ENCODE data around the gene AKT1S1. TPM values are rescaled to one million over a fixed set of nuclear protein-coding genes. Genes with fewer than 3 reads are reported as not detected.

Gene AKT1S1
- total RNA-seq (2022; extraction: Qiagen RNA extraction): 69.0 to 114 TPM (median 102 TPM) in 5 replicates

DNA sequence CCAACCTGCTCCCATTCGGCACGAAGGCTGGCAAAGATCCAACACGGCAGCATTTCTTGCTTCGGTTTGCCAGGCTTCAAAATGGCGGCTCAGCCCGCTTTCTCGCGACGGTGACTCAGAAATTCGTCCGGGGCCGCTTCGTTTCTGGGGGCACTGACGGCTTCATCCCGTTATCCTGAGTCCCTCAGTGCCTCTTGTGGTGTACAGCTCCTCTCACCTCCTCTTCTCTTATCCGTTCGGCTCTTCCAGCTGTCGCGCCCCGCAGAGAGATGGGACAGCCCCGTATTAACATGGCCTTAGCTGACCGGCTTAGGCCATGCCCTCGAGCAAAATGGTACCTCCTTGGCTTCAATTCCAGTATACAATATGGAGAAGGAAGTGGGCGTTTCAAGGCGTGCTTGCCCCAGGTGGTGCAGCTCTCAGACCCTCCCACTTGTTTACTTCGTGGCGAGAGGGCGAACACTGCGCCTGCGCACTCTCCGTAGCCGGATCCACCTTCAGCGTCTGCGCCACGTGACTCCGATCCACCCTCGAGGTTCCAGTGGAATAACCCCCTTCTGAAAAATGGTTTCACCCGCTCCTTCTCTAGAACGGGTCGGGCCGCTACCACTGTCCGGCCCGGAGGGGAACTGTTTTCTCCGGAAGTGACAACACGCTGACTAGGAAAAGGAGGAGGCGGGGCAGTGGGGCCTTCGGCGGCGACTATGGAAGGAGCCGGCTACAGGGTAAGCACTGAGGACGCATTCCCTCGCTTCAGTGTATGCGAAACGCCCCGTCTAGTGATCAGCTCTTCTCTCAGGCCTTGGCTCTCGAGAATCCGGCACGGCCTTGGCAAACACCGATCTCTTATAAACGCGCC, at the start of gene AKT1S1, which contains the start of gene TBC1D17:
AKT1S1 (minus strand) TSS at position 336 of the 859 bp plus-strand sequence. CDS start 4,060 bp downstream, outside the sequence.
TBC1D17 (plus strand) TSS at position 683 of the 859 bp plus-strand sequence; CDS start at position 705, 22 bp downstream.

DNA sequence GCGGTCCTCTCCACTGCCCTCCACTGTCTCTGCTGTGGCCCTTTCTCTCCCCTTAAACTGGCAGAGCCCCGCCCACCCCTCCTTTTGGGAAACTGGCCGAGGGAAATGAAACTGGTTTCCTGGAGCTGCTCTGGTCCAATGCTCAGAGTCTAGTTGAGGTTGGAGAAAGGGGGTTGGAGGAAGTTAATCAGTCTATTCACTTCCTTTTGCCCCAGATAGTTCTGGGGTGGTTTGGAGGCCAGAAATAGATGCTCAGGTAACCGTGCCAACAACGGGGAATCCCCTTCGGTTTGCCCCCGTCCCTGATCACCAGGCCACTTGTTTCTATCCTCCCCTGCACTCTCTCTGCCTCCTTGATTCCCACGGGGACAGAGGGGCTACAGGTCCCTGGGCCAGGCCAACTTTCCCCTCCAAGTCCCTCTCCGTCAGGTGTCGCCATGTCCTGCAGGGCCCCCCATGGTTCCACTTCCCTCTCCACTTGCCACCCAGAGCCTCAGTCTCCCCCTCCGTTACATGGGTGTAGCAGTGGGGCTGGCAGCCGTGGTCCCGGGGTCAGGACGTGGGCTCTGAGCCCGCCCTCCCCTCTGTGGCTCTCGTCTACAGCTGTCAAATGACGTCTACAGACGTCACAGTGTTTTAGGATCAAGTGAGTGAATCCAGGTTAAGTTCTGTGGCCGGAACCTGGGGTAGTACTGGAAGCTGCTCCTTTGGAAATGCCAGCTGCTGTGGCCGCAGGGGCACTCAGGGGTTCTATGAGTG, 19.9 kb upstream of the AKT1S1 start, which contains the start of gene IL4I1:
IL4I1 (minus strand) TSS at position 25 of the 759 bp plus-strand sequence. CDS start 727 bp downstream, outside the sequence.

DNA sequence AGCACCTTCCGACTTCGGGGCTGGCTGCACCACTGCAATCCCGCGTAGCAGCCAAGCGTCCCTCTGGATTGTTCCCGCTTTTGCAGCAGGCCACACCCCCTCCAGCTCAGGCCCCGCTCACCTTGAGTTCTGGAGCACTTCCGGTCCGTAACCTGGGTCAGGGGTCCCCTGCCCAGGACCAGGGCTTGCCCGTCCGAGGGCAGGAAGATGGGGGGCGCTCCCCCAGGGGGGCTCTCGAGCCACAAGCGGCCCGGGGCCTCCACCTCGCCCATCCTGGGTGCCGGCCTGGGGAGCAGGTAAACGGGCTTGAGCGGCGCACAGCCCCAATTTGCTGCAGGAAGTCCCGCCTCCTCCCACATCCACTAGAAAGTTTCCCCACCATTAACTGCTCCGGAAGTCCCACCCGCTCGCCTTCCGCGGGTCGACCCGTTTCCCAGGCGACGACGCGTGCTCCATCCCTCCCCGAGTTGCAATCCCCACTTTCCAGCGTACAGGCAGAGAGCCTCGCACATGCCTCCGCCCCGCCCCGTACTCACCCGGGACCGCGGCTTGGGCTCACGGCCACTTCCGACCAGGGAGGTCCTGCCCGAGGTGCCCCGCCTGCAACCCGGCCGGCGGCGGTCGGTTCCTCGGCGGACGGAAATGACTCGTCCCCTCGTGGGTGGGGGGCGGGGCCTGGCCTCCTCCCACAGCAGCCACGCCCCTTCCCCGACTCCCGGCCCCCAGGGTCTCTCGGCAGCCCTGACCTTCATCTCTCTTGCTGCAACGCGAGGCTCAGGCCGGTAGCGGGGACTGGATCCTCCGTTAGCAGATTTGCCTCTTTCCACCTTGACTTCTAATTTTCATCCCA, 10.0 kb downstream of the AKT1S1 start, which contains the start of gene PNKP:
PNKP (minus strand) TSS at position 644 of the 850 bp plus-strand sequence; CDS start at position 272, 372 bp downstream.

DNA sequence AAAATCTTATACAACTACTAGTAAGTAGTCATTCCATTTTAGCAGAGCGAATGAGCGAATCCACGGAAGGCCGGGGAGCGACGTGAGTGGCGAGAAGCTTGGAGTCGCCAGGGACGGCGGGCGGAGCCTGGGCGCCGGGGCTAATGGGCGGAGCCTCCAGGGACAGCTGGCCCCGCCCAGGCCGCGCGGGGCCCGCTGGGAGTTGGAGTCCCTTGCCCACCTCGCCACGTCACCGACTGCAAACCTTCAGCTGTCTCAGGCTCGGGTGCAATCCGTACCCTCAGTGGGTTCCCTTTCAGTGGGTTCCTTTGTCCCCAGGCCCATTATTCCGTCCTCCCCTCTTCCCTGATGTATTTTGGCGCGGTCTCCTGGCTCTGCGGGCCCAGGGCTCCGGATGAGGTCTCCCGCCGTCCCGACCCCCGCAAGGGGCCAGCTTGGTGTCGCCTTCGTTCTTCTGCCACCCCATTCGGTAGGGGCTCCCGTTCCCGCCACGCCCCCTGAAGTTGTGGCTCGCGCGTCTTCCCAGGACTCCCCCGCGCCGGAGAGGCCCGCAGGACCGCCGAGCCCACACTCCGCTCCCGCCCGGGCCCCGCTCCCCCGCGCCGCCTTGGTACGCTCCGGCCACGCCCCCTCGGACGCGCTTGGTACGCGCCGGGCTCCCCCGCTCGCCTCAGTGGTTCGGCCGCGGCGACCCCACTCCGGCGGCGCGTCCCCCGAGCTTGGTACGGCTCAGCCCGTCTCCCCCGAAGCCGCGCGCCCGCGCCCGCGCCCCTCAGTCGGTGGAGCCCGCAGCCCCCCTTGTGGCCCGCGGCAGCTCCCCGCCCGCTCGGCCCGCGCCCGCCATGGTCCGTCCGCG, 26.4 kb downstream of the AKT1S1 start, which contains the start of gene PTOV1:
PTOV1 (plus strand) TSS at position 673 of the 856 bp plus-strand sequence.

Other genes with a start within 250 kb of the AKT1S1 start
- 103 to 162 TPM (median 151 TPM) in 5 replicates for gene RRAS, start 237.2 kb downstream of the AKT1S1 start, total RNA-seq (2022; extraction: Qiagen RNA extraction)
- gene SCAF1, start 235.1 kb downstream of the AKT1S1 start, total RNA-seq (2022; extraction: Qiagen RNA extraction): 55.7 to 70.6 TPM (median 65.0 TPM) in 5 replicates
- gene IRF3, start 211.5 kb downstream of the AKT1S1 start, total RNA-seq (2022; extraction: Qiagen RNA extraction): 91.9 to 104 TPM (median 99.5 TPM) in 5 replicates
- gene BCL2L12, start 211.4 kb downstream of the AKT1S1 start, total RNA-seq (2022; extraction: Qiagen RNA extraction): 52.0 to 76.1 TPM (median 68.7 TPM) in 5 replicates
- gene PRMT1, start 200.1 kb downstream of the AKT1S1 start, total RNA-seq (2022; extraction: Qiagen RNA extraction): 402 to 427 TPM (median 409 TPM) in 5 replicates
- gene ADM5, start 187.8 kb downstream of the AKT1S1 start, total RNA-seq (2022; extraction: Qiagen RNA extraction): 3.1 to 6.1 TPM (median 5.4 TPM) in 5 replicates
- 10.9 to 14.1 TPM (median 11.8 TPM) in 5 replicates for gene CPT1C, start 186.2 kb downstream of the AKT1S1 start, total RNA-seq (2022; extraction: Qiagen RNA extraction)
- not detected in 5 replicates for gene TSKS, start 114.0 kb downstream of the AKT1S1 start, total RNA-seq (2022; extraction: Qiagen RNA extraction)
- 49.2 to 57.2 TPM (median 53.4 TPM) in 5 replicates for gene AP2A1, start 110.4 kb downstream of the AKT1S1 start, total RNA-seq (2022; extraction: Qiagen RNA extraction)
- 14.2 to 15.0 TPM (median 14.4 TPM) in 5 replicates for gene FUZ, start 64.1 kb downstream of the AKT1S1 start, total RNA-seq (2022; extraction: Qiagen RNA extraction)
- 52.5 to 69.5 TPM (median 64.5 TPM) in 5 replicates for gene MED25, start 59.1 kb downstream of the AKT1S1 start, total RNA-seq (2022; extraction: Qiagen RNA extraction)
- 109 to 153 TPM (median 147 TPM) in 5 replicates for gene PTOV1, start 26.2 kb downstream of the AKT1S1 start, total RNA-seq (2022; extraction: Qiagen RNA extraction)
- gene PNKP, start 9.8 kb downstream of the AKT1S1 start, total RNA-seq (2022; extraction: Qiagen RNA extraction): 43.3 to 55.7 TPM (median 46.1 TPM) in 5 replicates
- 20.8 to 22.0 TPM (median 21.7 TPM) in 5 replicates for gene TBC1D17, start 347 bp upstream of the AKT1S1 start, total RNA-seq (2022; extraction: Qiagen RNA extraction)
- gene IL4I1, start 19.5 kb upstream of the AKT1S1 start, total RNA-seq (2022; extraction: Qiagen RNA extraction): 0.58 to 1.0 TPM (median 0.66 TPM) in 5 replicates
- gene ATF5, start 51.9 kb upstream of the AKT1S1 start, total RNA-seq (2022; extraction: Qiagen RNA extraction): 46.1 to 53.6 TPM (median 48.0 TPM) in 5 replicates
- 83.4 to 88.1 TPM (median 83.9 TPM) in 5 replicates for gene NUP62, start 52.1 kb upstream of the AKT1S1 start, total RNA-seq (2022; extraction: Qiagen RNA extraction)
- 0.07 to 0.13 TPM (median 0.07 TPM) in 5 replicates for gene SIGLEC11, start 83.8 kb upstream of the AKT1S1 start, total RNA-seq (2022; extraction: Qiagen RNA extraction)
- gene VRK3, start 148.0 kb upstream of the AKT1S1 start, total RNA-seq (2022; extraction: Qiagen RNA extraction): 37.4 to 47.1 TPM (median 39.7 TPM) in 5 replicates
- 7.6 to 13.2 TPM (median 9.8 TPM) in 5 replicates for gene ZNF473, start 148.7 kb upstream of the AKT1S1 start, total RNA-seq (2022; extraction: Qiagen RNA extraction)

Measured in A549 treated with Hydrocortisone at 1 μM for 4 hours (cell line).